CD4-positive, CD25-positive, alpha-beta regulatory T cell (primary cell): ENCODE measurements around the gene USP54. TPM values are rescaled to one million over a fixed set of nuclear protein-coding genes. Genes with fewer than 3 reads are reported as not detected.

ENCODE experiments used
- ATAC-seq, 2 donors: fragments of 150-1000 bp; cut with Tn5 transposase; one replicate each; pipeline ENCODE4 v1.10.0; 2021; ENCODE audit warnings: low read depth in 2 of 2, moderate number of reproducible peaks in 2 of 2, moderate library complexity in 1 of 2
- DNase-seq, 3 donors: peaks; one replicate each; pipeline versions ENCODE4 v3.0.0 to v3.0.0-alpha.2; 2012 to 2022; ENCODE audit warnings: mixed read lengths in 1 of 3
- H3K27ac ChIP-seq: one replicate; pipeline ENCODE4 v1.7.0; 2013; ENCODE audit warnings: mild to moderate bottlenecking, low read length; ENCODE audit not compliant: insufficient read depth, poor library complexity, severe bottlenecking
- H3K27me3 ChIP-seq: one replicate; pipeline ENCODE4 v1.7.0; 2013; ENCODE audit warnings: low read length; ENCODE audit not compliant: control insufficient read depth, insufficient read depth
- H3K36me3 ChIP-seq: one replicate; pipeline ENCODE4 v1.7.0; 2013; ENCODE audit warnings: mild to moderate bottlenecking, low read length, moderate library complexity; ENCODE audit not compliant: control insufficient read depth, insufficient read depth
- H3K4me1 ChIP-seq: 2 replicates; pipeline ENCODE4 v1.7.0; 2013; ENCODE audit warnings: mild to moderate bottlenecking, low read length; ENCODE audit not compliant: insufficient read depth, control insufficient read depth, poor library complexity, severe bottlenecking
- H3K4me3 ChIP-seq: one replicate; pipeline ENCODE4 v1.7.0; 2013; ENCODE audit warnings: low read depth, mild to moderate bottlenecking, low read length, moderate library complexity
- H3K9me3 ChIP-seq, 2 experiments: 1 replicate in 1 of 2; 2 replicates in 1 of 2; pipeline ENCODE4 v1.7.0; 2013; ENCODE audit warnings: low read length in 2 of 2, mild to moderate bottlenecking in 1 of 2, moderate library complexity in 1 of 2; ENCODE audit not compliant: control insufficient read depth in 2 of 2
- H3K27ac Mint-ChIP-seq, 3 donors: one replicate each; pipeline ENCODE4 v1.8.0; 2020 to 2022; ENCODE audit warnings: mild to moderate bottlenecking in 3 of 3, mixed read lengths in 3 of 3, moderate library complexity in 2 of 3
- H3K27me3 Mint-ChIP-seq: one replicate; pipeline ENCODE4 v1.8.0; 2022; ENCODE audit warnings: mild to moderate bottlenecking, mixed read lengths
- H3K36me3 Mint-ChIP-seq: one replicate; pipeline ENCODE4 v1.8.0; 2020; ENCODE audit warnings: mixed read lengths
- H3K4me1 Mint-ChIP-seq, 4 donors: one replicate each; pipeline ENCODE4 v1.8.0; 2020 to 2022; ENCODE audit warnings: mixed read lengths in 4 of 4, mild to moderate bottlenecking in 1 of 4
- H3K4me3 Mint-ChIP-seq, 4 donors: one replicate each; pipeline ENCODE4 v1.8.0; 2020 to 2022; ENCODE audit warnings: mild to moderate bottlenecking in 4 of 4, mixed read lengths in 4 of 4, moderate library complexity in 3 of 4
- H3K9me3 Mint-ChIP-seq, 7 donors: one replicate each; pipeline ENCODE4 v1.8.0; 2020 to 2022; ENCODE audit warnings: mixed read lengths in 7 of 7, mild to moderate bottlenecking in 3 of 7, moderate library complexity in 2 of 7
- polyA plus RNA-seq, 4 donors: library from polyadenylated mRNA; unstranded; fragments of 300-500 nt; fragmentation: Illumina TruSeq; gene quantifications; one replicate each; pipeline ENCODE4 v1.2.3, GENCODE V29; 2021
- total RNA-seq: library from RNA; stranded (reverse); gene quantifications from one replicate; pipeline ENCODE4 v1.2.3, GENCODE V29; 2022

Gene USP54
- total and polyA plus RNA-seq, 5 donors from 2014 or later = 0.84 to 4.2 (median 1.1) TPM

DNA sequence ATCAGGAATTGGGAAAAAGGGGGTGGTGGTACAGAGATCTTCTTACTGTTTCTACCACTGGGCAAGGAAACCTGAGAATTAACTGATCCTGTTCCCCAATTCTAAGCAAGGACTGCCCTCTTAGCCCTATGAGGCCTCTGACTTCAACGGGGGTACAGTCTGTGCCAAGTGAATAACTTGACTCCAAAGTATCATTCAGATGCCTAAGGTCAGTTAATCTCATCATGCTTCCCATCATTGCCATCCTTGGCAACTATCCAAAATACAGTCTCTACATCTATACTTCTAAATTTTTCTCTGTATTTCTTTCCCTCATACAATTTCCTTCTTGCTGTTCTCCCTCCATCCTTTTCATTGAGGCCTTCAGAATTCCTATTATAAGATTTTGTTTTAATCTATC lies 105.8 kb downstream of the USP54 start:
- H3K27me3 ChIP-seq = no peaks in the 10 kb centered on the region
- Mint-ChIP-seq H3K36me3 (peaks cover 22% of the 10 kb centered on the region), H3K4me1 (peaks cover 28 to 58% (median 42%) of the 10 kb centered on the region in 4 donors), H3K4me3 (no peak overlapping the region), H3K9me3 (peaks cover 0 to 5% (median 0%) of the 10 kb centered on the region in 7 donors), H3K27ac (peak overlapping the region in 2 of 3 donors; percentile 46 to 72), H3K27me3 (no peaks in the 10 kb centered on the region)
- H3K27ac ChIP-seq = no peak overlapping the region
- peaks cover 18% of the 10 kb centered on the region for H3K4me1 ChIP-seq
- no peaks in the 10 kb centered on the region for H3K9me3 ChIP-seq
- no peak overlapping the region for H3K4me3 ChIP-seq
- no peak for ATAC-seq
- no peak for DNase-seq
- peaks cover 8% of the 10 kb centered on the region for H3K36me3 ChIP-seq

DNA sequence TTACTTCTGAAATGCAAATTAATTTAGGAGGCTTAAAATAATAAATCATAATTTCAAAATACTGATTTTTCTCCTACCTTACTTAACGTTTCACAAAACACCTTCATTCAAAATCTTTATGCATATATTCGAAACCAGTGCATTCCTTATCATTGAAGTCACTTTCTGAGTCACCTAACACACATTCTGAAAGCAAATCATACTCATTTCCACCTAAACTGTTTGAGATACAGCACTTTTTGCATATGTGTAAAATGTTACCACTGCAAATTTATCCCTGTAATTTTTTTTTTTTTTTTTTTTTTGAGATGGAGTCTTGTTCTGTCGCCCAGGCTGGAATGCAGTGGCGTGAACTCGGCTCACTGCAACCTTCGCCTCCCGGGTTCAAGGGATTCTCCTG lies 111.0 kb downstream of the USP54 start:
- Mint-ChIP-seq H3K4me3 (peak overlapping the region; percentile 52 to 93 (median 66)), H3K4me1 (peaks cover 22 to 59% (median 43%) of the 10 kb centered on the region in 4 donors), H3K9me3 (no peaks in the 10 kb centered on the region), H3K27ac (peak overlapping the region; percentile 23 to 87 (median 46)), H3K36me3 (peaks cover 29% of the 10 kb centered on the region), H3K27me3 (no peaks in the 10 kb centered on the region)
- Histone ChIP-seq H3K27me3 (no peaks in the 10 kb centered on the region), H3K9me3 (no peaks in the 10 kb centered on the region), H3K27ac (peak overlapping the region; percentile 64), H3K36me3 (peaks cover 31% of the 10 kb centered on the region), H3K4me1 (peaks cover 21% of the 10 kb centered on the region), H3K4me3 (peak overlapping the region; percentile 76)
- peak in 2 of 3 donors; percentile 12 to 62 for DNase-seq
- ATAC-seq = peak in 1 of 2 donors; percentile 44

DNA sequence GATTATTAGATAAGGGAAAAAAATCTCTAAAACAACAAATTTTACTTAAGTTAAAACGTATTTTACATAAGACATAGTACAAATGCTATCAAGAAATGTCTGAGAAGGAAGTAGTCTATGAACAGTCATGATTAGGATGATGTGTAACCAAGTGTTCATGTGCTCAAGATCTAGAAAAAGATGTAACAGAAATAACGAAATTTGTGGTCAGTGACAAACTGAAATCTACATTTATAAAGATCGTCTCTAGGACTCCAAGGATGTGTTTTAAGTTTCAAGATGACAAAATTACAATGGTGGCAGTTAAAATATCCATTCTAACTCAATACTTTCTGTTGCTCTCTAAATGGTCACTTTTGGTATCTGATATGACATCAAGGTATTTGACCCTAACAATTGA lies 112.5 kb downstream of the USP54 start:
- peaks cover 19 to 58% (median 41%) of the 10 kb centered on the region in 4 donors for H3K4me1 Mint-ChIP-seq
- DNase-seq (peak in 2 of 3 donors; percentile 13 to 56), ATAC-seq (peak in 1 of 2 donors; percentile 34)
- Histone ChIP-seq H3K4me3 (peak overlapping the region; percentile 76), H3K36me3 (peaks cover 43% of the 10 kb centered on the region), H3K9me3 (no peaks in the 10 kb centered on the region), H3K4me1 (peaks cover 21% of the 10 kb centered on the region), H3K27me3 (no peaks in the 10 kb centered on the region), H3K27ac (peak overlapping the region; percentile 64)
- H3K36me3 Mint-ChIP-seq = peaks cover 34% of the 10 kb centered on the region
- peak overlapping the region; percentile 11 to 84 (median 30) for H3K4me3 Mint-ChIP-seq
- peak overlapping the region; percentile 35 to 87 (median 83) for H3K27ac Mint-ChIP-seq
- no peaks in the 10 kb centered on the region for H3K27me3 Mint-ChIP-seq
- H3K9me3 Mint-ChIP-seq = no peaks in the 10 kb centered on the region

DNA sequence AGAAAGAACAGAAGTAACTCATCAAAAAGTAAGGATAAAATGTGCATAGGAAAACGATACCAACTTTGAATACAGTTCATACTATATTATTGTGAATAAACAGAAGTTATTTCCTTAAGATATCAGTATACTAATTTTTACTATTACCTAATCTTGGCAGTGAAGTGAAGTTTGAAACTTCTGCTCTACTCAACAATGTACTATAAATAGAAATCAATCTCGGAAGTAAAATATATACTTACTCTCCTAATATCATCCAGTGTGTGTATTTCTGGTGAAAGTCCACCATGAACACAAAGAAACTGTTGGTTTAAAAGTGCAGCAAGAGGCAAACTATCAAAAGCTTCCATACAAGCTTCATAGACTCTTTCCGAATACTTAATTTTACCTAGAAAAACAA lies 119.9 kb downstream of the USP54 start:
- H3K4me3 Mint-ChIP-seq = no peak overlapping the region
- Histone ChIP-seq H3K4me1 (peaks cover 6% of the 10 kb centered on the region), H3K36me3 (peaks cover 69% of the 10 kb centered on the region), H3K27me3 (no peaks in the 10 kb centered on the region), H3K27ac (no peak overlapping the region), H3K9me3 (no peaks in the 10 kb centered on the region), H3K4me3 (no peak overlapping the region)
- H3K4me1 Mint-ChIP-seq = peaks cover 6 to 35% (median 22%) of the 10 kb centered on the region in 4 donors
- H3K9me3 Mint-ChIP-seq = no peaks in the 10 kb centered on the region
- H3K27me3 Mint-ChIP-seq = no peaks in the 10 kb centered on the region
- H3K36me3 Mint-ChIP-seq = peaks cover 38% of the 10 kb centered on the region
- DNase-seq (no peak), ATAC-seq (no peak)
- H3K27ac Mint-ChIP-seq = no peak overlapping the region

DNA sequence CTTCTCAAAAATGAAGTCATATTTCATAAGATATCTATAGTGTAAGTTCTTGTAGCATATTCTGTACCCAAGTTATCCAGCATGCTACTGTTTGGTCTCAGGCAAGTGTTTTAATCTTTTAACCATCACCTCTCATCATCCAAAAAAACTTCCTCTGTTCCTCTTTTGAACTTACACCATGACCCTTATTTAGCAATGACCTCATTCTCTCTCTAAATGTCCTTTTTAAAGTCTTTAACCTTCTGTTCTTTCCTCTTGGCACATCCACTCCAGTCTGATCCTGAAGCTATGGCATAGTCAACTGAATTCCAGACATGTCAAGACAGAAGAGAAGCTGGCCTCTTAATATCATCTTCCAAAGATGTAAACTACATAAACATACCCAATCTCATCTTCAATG lies 121.6 kb downstream of the USP54 start:
- Histone ChIP-seq H3K4me3 (no peak overlapping the region), H3K27me3 (no peaks in the 10 kb centered on the region), H3K36me3 (peaks cover 70% of the 10 kb centered on the region), H3K9me3 (no peaks in the 10 kb centered on the region), H3K4me1 (peaks cover 6% of the 10 kb centered on the region), H3K27ac (no peak overlapping the region)
- no peak overlapping the region for H3K4me3 Mint-ChIP-seq
- peak overlapping the region in 1 of 3 donors; percentile 32 for H3K27ac Mint-ChIP-seq
- no peaks in the 10 kb centered on the region for H3K9me3 Mint-ChIP-seq
- peaks cover 6 to 29% (median 23%) of the 10 kb centered on the region in 4 donors for H3K4me1 Mint-ChIP-seq
- ATAC-seq (no peak), DNase-seq (no peak)
- H3K36me3 Mint-ChIP-seq = peaks cover 37% of the 10 kb centered on the region
- H3K27me3 Mint-ChIP-seq = no peaks in the 10 kb centered on the region

DNA sequence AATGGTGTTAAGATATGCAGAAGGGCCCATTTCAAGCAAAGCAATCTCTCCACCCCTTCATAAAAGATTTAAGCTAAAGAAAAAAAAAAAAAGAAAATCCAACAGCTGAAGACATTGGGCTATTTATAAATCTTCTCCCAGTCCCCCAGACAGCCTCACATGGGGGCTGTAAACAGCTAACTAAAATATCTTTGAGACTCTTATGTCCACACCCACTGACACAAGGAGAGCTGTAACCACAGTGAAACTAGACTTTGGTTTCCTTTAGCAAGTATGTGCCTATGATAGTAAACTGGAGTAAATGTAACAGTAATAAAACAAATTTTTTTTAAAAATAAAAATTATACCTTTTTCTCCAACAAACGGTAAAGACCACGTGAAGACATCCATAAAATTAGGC lies 123.9 kb downstream of the USP54 start:
- Mint-ChIP-seq H3K27ac (no peak overlapping the region), H3K27me3 (no peaks in the 10 kb centered on the region), H3K4me1 (peaks cover 10 to 29% (median 21%) of the 10 kb centered on the region in 4 donors), H3K36me3 (peaks cover 43% of the 10 kb centered on the region), H3K9me3 (no peaks in the 10 kb centered on the region), H3K4me3 (no peak overlapping the region)
- no peak for ATAC-seq
- Histone ChIP-seq H3K27me3 (no peaks in the 10 kb centered on the region), H3K36me3 (peaks cover 59% of the 10 kb centered on the region), H3K4me1 (peaks cover 6% of the 10 kb centered on the region), H3K27ac (no peak overlapping the region), H3K9me3 (no peaks in the 10 kb centered on the region), H3K4me3 (peak overlapping the region; percentile 2)
- DNase-seq = peak in 1 of 3 donors; percentile 41

DNA sequence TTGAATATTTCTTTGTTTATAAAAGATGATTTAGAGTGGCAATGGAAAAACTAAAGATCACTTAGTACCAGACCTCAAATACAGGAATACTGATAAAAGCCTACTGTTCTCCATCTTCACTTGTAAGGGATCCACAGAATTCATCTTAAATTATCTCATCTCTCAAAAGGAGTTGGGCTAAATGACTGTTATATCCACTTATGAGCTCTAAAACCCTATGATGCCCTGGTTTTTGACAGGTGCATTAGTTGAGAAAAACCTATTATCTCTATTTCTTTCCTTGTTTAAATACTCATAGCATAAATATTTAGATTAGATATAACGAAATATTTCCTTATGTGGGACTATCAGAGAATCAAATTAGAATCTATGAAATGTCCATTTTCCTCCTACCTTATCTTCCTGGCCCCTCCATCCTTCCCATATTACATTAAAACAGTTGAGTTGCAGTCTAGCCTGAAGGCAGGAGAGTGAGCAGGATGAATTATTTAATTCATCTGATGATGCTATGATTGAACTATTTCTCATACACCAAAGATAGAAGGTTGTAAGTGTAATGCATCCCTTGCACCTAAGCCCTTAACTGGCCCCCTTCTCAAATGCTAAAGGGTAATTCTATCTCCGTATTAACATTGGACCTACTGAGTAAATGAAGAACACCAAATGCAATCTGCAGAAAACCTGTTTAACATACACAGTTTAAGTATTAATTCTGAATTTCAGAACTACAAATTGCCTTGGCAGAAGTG lies 125.0 kb downstream of the USP54 start:
- no peak overlapping the region for H3K27ac Mint-ChIP-seq
- no peak overlapping the region for H3K4me3 Mint-ChIP-seq
- H3K4me1 Mint-ChIP-seq = peaks cover 10 to 21% (median 20%) of the 10 kb centered on the region in 4 donors
- Histone ChIP-seq H3K4me1 (peaks cover 6% of the 10 kb centered on the region), H3K36me3 (peaks cover 56% of the 10 kb centered on the region), H3K27me3 (no peaks in the 10 kb centered on the region), H3K4me3 (no peak overlapping the region), H3K9me3 (no peaks in the 10 kb centered on the region), H3K27ac (no peak overlapping the region)
- H3K36me3 Mint-ChIP-seq = peaks cover 34% of the 10 kb centered on the region
- no peaks in the 10 kb centered on the region for H3K9me3 Mint-ChIP-seq
- ATAC-seq = no peak
- no peak for DNase-seq
- no peaks in the 10 kb centered on the region for H3K27me3 Mint-ChIP-seq

DNA sequence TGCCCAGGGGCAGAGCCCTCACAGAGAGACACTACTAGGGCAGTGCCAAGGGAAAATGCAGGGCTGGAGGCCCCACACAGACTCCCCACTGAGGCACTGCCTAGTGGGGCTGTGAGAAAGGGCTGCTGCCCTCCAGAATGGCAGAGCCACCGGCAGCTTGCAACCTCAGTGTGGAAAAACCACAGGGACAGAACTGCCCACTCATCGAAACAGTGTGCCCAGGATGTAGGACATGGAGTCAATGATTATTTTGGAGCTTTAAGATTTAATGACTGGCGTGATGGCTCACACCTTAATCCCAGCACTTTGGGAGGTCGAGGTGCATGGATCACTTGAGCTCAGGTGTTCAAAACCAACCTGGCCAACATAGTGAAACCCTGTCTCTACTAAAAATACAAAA lies 130.2 kb downstream of the USP54 start:
- Histone ChIP-seq H3K4me1 (no peaks in the 10 kb centered on the region), H3K4me3 (no peak overlapping the region), H3K36me3 (peaks cover 22% of the 10 kb centered on the region), H3K27me3 (no peaks in the 10 kb centered on the region), H3K9me3 (no peaks in the 10 kb centered on the region), H3K27ac (no peak overlapping the region)
- DNase-seq = no peak
- Mint-ChIP-seq H3K4me3 (no peak overlapping the region), H3K36me3 (peaks cover 21% of the 10 kb centered on the region), H3K4me1 (peaks cover 5 to 10% (median 7%) of the 10 kb centered on the region in 4 donors), H3K27ac (no peak overlapping the region), H3K9me3 (no peaks in the 10 kb centered on the region), H3K27me3 (no peaks in the 10 kb centered on the region)
- no peak for ATAC-seq
